Measurements from ENCODE around the gene ZSCAN5B. TPM values are rescaled to one million over a fixed set of nuclear protein-coding genes. Genes with fewer than 3 reads are reported as not detected.

ZSCAN5B gene
- total RNA-seq, 1 donor from 2014 or later = not detected

DNA sequence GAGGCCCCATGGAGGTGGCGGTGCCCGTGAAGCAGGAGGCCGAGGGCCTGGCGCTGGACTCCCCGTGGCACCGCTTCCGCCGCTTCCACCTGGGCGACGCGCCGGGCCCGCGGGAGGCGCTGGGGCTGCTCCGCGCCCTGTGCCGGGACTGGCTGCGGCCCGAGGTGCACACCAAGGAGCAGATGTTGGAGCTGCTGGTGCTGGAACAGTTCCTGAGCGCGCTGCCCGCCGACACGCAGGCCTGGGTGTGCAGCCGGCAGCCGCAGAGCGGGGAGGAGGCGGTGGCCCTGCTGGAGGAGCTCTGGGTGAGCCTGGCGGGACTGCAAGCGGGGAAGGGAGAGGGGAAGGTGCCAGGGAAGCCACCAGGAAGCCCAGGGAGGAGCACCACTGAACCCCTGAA is 50.7 kb downstream of the ZSCAN5B start:
- no peak for DNase-seq (ENCODE audit: low read depth)

DNA sequence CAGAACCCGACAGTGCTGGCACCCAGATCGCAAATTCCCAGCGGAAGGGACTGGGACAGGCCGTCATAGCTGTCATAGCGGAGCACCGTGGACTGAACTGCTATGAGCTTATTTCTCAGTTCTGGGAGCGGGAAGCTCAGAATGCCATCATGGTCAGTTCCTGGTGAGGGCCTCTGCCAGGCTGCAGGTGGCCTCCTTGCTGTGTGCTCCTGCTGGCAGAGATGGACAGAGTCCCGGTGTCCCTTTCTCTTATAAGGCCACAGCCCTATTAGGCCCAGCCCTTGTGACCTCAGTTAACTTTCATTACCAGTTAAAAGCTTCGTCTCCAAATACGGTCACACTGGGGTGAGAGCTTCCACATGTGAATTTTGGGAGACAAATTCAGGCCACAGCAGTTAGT is 51.9 kb downstream of the ZSCAN5B start:
- no peak for DNase-seq (ENCODE audit: low read depth)

DNA sequence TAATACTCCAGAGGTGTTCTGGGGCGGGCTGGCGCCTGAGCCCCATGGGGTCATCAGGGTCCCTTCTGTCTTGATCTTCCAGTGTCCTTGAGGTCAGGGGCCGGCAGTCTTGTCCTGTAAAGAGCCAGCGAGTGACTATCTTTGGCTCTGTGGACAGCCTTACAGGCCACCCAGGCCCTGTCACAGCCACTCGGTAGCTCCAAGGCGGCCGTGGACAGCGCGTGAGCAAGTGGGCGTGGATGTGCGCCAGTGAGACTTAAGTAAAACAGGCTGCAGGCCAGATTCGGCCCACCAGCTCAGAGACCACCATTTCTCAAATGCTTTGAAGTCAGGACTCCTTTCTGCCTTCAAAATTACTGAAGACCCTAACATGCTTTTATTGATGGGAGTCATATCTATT is 52.8 kb downstream of the ZSCAN5B start:
- no peak for DNase-seq (ENCODE audit: low read depth)

DNA sequence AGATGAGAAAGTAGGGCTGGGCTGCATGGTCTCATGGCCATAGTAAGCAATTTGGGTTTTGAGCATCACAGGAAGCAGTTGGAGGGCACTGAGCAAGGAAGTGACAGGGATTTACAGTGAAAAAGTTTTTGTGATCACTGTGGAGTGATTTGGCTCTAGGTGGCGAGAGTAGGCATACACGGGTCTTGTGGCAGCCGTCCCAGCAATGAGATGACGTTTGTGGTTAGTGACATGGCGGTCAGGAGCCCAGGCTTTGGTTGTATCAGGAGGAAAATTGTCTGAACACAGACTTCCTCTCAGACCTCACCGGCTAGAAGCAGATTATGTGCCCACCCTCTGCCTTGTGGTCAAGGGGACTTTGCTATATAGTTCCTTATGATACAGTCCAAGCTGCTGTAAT is 53.2 kb downstream of the ZSCAN5B start:
- no peak for DNase-seq (ENCODE audit: low read depth)

DNA sequence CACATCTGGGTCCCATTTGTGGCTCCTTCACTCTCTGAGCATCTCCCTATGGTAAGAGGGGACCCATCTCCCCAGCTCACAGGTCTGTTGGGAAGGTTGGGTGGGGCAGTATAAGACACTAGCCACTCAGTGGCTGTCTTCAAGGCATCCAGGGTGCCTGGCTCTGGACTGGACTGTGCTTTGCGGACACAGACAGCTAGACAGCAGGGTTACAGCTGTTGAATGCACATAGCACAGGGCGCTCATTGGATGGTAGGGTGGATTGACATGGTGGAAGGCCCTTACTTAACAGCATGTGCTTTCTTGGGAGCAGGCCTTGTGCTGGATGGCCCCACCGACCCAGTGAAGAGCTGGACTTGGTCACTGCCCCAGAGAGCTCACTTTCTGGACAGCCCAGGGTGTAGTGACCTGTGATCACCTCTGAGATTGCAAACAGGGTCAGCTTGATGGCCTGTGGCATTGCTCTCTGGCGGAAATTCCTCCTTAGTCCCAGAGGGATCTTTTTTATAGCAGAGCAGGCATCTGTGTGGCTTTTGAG is 54.6 kb downstream of the ZSCAN5B start:
- no peak for DNase-seq (ENCODE audit: low read depth)

DNA sequence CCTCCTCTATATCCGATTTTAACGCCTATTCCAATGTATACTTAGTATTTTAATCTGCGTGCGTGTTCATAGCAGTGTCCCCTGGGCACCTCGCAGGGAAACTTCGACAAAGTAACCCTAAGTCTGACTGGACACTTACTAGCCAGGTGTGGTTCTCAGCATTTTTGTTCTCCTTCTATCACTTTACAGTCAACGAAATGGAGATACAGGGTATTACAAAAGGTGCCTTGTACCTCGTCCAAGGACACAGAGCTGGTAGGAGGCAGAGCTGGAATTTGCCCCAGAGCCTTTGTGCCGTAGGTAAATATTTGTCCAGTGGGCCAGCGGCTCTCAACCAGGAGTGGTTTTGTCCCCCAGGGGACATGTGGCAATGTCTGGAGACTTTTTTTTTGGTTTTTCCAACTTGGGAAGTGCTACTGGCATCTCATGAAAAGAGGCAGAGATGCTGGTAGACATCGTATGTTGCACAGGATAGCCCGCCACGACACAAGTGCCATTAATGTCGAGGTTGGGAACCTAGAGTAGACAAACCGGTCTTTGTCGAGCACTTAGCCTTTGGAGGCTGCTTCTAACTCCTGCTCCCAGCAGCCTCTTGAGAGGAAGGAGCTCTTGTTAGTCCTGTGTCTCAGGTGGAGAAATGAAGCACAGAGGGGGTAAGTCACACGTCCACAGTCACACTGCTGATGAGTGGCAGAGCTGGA is 55.3 kb downstream of the ZSCAN5B start:
- no peak for DNase-seq (ENCODE audit: low read depth)

DNA sequence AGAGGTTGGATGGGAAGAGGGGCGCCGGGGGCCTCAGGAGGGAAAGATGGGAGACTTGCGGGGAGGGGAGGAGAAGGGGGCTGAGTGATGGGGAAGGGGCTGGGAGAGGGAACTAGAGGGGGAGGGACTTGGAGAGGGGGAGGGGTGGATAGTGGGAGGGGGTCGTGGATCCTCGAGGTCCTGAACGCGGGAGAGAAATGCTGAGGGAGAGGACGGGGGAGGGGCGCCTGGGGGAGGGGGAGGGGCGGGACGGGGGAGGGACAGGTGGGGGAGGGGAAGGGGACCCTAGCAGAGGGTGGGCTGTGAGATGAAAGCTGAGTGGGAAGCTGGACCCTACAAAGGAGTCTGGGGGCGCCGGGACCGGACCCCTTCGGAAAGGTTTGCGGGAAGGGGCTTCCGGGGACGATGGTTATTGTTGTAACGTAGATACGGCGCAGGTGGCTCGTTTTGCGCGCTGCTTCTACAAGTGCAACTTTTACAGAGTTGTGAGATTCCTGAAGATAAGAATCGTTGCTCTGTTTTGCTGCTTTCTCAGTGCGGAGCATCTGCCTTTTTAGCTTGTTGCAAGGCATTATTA is 56.1 kb downstream of the ZSCAN5B start:
- no peak for DNase-seq (ENCODE audit: low read depth)

DNA sequence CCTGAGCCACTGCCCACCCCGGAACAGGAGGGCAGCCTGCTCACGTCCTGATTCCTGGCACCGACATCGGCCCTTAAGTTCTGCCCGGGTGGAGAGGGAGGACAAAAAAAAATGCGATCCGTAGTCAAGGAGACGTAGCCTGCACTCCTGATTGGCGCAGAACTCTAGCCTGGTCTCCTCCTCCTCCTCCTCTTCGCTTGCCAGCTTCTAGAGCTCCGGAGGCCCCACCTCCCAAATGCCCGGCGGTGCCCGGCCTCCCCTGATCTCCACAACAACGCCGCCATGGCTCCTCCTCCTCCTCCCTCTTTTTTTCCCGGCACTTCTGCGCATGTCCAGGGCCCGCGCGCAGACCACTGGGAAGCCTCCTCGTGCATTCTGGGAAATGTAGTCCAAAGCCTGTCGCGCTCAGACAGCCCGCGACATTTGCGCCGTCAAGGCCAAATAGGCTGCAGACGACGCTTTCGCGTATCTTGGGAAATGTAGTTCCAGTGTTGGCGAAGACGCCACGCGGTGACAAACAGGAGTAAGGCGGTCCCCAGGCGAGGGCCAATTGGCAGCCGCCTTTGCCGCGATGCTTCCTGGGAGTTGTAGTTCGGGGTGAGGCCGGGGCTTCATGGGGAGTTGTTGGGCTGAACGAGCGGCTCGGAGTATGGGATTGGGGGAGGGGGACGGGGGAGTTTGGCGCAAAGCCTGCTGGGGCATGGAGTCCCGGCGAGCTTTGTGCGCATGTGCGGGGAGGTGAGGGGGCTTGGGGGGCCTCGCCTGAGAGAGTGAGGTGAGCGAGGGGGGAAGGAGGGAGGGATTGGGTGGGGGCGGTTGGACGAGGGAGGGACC is 56.8 kb downstream of the ZSCAN5B start, which contains the start of gene ZNF444:
Gene ZNF444 (plus strand): TSS at position 705 of the 834 bp plus-strand sequence. CDS start 5,625 bp downstream, outside the sequence.
- DNase-seq (ENCODE audit: low read depth) = peak; percentile 100

DNA sequence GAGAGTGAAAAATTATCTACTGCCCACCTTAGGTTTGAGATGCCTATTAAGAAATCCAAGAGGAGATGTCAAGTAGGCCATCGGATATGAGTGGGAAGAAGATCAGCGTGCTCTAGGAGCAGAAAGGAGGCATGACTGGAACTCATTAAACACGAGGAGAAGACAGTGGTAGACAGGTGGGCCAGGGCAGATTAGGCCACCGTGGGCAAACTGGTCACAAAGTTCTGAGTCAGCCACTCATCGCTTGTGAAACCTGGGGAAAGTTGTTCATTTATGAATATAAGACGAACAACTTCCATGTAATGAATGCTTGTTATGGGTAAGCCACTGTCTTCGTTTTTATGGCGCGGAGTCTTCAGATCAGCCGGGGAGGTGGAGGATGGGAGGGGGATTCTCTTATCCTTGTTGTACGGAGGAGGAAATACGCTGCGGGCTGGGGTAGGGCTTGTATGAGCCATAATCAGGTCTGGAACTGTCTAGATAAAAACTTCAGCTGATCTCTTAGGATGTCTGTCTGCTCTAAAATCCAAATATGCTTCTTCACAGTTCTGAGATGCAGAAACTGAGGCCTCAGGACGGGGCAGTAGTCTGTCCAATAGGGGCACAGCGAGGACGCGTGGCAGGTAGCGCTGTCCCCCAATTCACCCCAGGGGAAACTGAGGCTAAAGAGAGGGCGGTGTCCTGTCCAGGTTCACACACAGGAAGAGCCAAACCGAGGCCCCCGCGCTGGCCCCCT is 57.6 kb downstream of the ZSCAN5B start:
- DNase-seq (ENCODE audit: low read depth) = peak; percentile 33

Other genes starting within 250 kb of the ZSCAN5B start
- gene NLRP8, start 250.0 kb downstream of the ZSCAN5B start, total RNA-seq = not detected in 2 replicates
- not detected in 2 replicates for gene NLRP5, start 211.0 kb downstream of the ZSCAN5B start, total RNA-seq
- gene ZNF787, start 76.5 kb downstream of the ZSCAN5B start, total RNA-seq = 22.5 and 23.3 TPM in 2 replicates
- gene ZNF444, start 56.5 kb downstream of the ZSCAN5B start, total RNA-seq = 34.8 and 38.0 TPM in 2 replicates
- gene GALP, start 21.8 kb downstream of the ZSCAN5B start, total RNA-seq = not detected in 2 replicates
- not detected in 2 replicates for gene ZSCAN5C, start 4.5 kb upstream of the ZSCAN5B start, total RNA-seq
- not detected in 2 replicates for gene EDDM13, start 75.0 kb upstream of the ZSCAN5B start, total RNA-seq
- gene ZSCAN5A, start 117.1 kb upstream of the ZSCAN5B start, total RNA-seq = 4.8 and 33.1 TPM in 2 replicates
- gene ZNF582, start 195.8 kb upstream of the ZSCAN5B start, total RNA-seq = 2.8 and 3.0 TPM in 2 replicates
- gene ZNF583, start 206.5 kb upstream of the ZSCAN5B start, total RNA-seq = 12.6 and 14.6 TPM in 2 replicates

All from myocyte (in vitro differentiated cells).